Loucy (cell line): ENCODE measurements around the gene PRR15L.
"Not testable (repeated sequence)": the region's sequence is repeated elsewhere in the genome, so short reads cannot be mapped to it uniquely, and the experiment has no call there.

Experiments
- CTCF ChIP-seq: fragments of 200-600 bp; sonication (generic); conservative IDR thresholded peaks from 2 replicates; pipeline ENCODE4 v1.5.1; 2014; ENCODE audit warnings: mild to moderate bottlenecking, antibody characterized with exemption, low read length
- EZH2phosphoT487 ChIP-seq: fragments of 200-600 bp; IDR thresholded peaks from 2 replicates; pipeline ENCODE4 v1.6.1; 2018; ENCODE audit warnings: antibody characterized with exemption, mild to moderate bottlenecking, moderate library complexity, borderline replicate concordance

GRCh38 chr17:47988445-47988844, 30.8 kb upstream of the PRR15L start:
- TF ChIP-seq CTCF, EZH2phosphoT487: not testable (repeated sequence)
